Heart left ventricle (tissue), 16 donors: Measurements from ENCODE around the gene LNPEP. TPM values are rescaled to one million over a fixed set of nuclear protein-coding genes. Genes with fewer than 3 reads are reported as not detected.

Experiments used
- ATAC-seq, 4 donors: fragments of 200-7000 bp; cut with Tn5 transposase; one replicate each; pipeline ENCODE4 v1.9.1; 2020 to 2022; ENCODE audit warnings: moderate library complexity in 4 of 4, mild to moderate bottlenecking in 3 of 4, moderate number of reproducible peaks in 1 of 4
- DNase-seq, 5 donors: peaks; one replicate each; pipeline ENCODE4 v3.0.0-alpha.2; 2020
- H3K27ac ChIP-seq, 12 donors: fragments of 200-600 bp; sonication (generic) in 4 of 12; one replicate each; pipeline versions ENCODE4 v1.5.0 to v1.8.0; 2016 to 2022; ENCODE audit warnings: mild to moderate bottlenecking in 2 of 12
- H3K27me3 ChIP-seq, 9 donors: fragments of 200-600 bp; sonication (generic) in 2 of 9; one replicate each; pipeline versions ENCODE4 v1.5.1 to v1.8.0; 2016 to 2022; ENCODE audit warnings: mild to moderate bottlenecking in 3 of 9
- H3K36me3 ChIP-seq, 9 donors: fragments of 200-600 bp; sonication (generic) in 2 of 9; one replicate each; pipeline versions ENCODE4 v1.5.0 to v1.8.0; 2018 to 2022; ENCODE audit warnings: mild to moderate bottlenecking in 2 of 9
- H3K4me1 ChIP-seq, 12 donors: fragments of 200-600 bp; sonication (generic) in 4 of 12; one replicate each; pipeline versions ENCODE4 v1.5.0 to v1.8.0; 2016 to 2022; ENCODE audit warnings: mild to moderate bottlenecking in 3 of 12
- H3K4me3 ChIP-seq, 12 donors: fragments of 200-600 bp; sonication (generic) in 4 of 12; one replicate each; pipeline versions ENCODE4 v1.5.0 to v1.8.0; 2017 to 2022; ENCODE audit warnings: mild to moderate bottlenecking in 9 of 12, moderate library complexity in 4 of 12
- H3K9me3 ChIP-seq, 12 donors: fragments of 200-600 bp; sonication (generic) in 4 of 12; one replicate each; pipeline versions ENCODE4 v1.5.0 to v1.8.0; 2016 to 2022; ENCODE audit warnings: mild to moderate bottlenecking in 1 of 12
- CTCF ChIP-seq, 12 donors: fragments of 200-600 bp; sonication (generic) in 4 of 12; IDR thresholded peaks; one replicate each; pipeline versions ENCODE4 v1.5.0 to v1.8.0; 2018 to 2022; ENCODE audit warnings: antibody characterized with exemption in 12 of 12, mild to moderate bottlenecking in 5 of 12
- POLR2A ChIP-seq, 2 donors: fragments of 450-650 bp; IDR thresholded peaks; one replicate each; pipeline ENCODE4 v1.6.1; 2017; ENCODE audit warnings: antibody characterized with exemption in 2 of 2, mild to moderate bottlenecking in 2 of 2, moderate library complexity in 2 of 2
- WGBS, 4 donors: extraction: QIAGEN DNeasy Blood & Tissue Kit in 2 of 4; methylation state at CpG; one replicate each; pipeline versions ENCODE4 v1.1.5 to v1.1.7; 2013 to 2018; 5-methylcytosine and 5-hydroxymethylcytosine counted together
- intact Hi-C, 10 donors: fragments of 100-400 bp; cut with DNase I; formaldehyde crosslinking; loops; one replicate each; pipeline versions ENCODE4 v1.11.1 to v1.14.2; 2022
- polyA plus RNA-seq, 2 donors: library from polyadenylated mRNA; stranded (reverse); fragments of 200-250 nt; gene quantifications; one replicate each; pipeline ENCODE4 v1.2.3, GENCODE V29; 2013
- total RNA-seq, 9 donors: library from RNA; depleted of rRNA in 2 of 9; stranded (reverse); fragments of >200 nt in 2 of 9; fragmentation: NEBNext Ultra II Directional in 3 of 9; extraction: Animal tissue kit (Norgen Biotek cat#: 25700) in 3 of 9; gene quantifications; one replicate each; pipeline versions ENCODE4 v1.1.0 to v1.2.4, GENCODE V29; 2016 to 2023
- donor health status: ischemic (EF 13 %, LVEDD 7.1; RV severe dilation, severe dysfunction).
- donor health status: healthy with polysubstance abuse.
- donor health status: DM: no; HTN: yes; CAD: no.
- donor health status: DM: no; HTN: no; CAD: no.
- donor health status: ischemic (EF 25% LVEDD 6.9; RV normal size, moderate dysfunction).
- donor health status: ischemic (EF 25% LVEDD 5.7; RV mildly dilated, moderate dysfunction).
- donor health status: healthy.
- donor health status: DM: yes; HTN: yes; CAD: no.
- donor health status: ischemic (EF 35%, LVEDD 5.7; RV mildly dilated, moderate dysfunction).
- donor health status: nonischemic (EF 11% LVEDD 7.7; RV severe dilation, severe dysfunction).
- donor health status: DM: yes; HTN: yes; CAD: no.
- donor health status: PGD.
- donor health status: ischemic (EF 29% LVEDD 5.4; RV normal size, mild dysfunction).
- donor health status: nonischemic (EF 23%, LVEDD 6.1; RV moderate dilation, normal function).

LNPEP gene
- total and polyA plus RNA-seq, 11 donors: 8.6 to 82.2 (median 53.1) TPM

- Histone ChIP-seq H3K4me3 (no peak overlapping the region), H3K9me3 (no peaks in the 10 kb centered on the region), H3K36me3 (no peaks in the 10 kb centered on the region), H3K27me3 (no peaks in the 10 kb centered on the region), H3K4me1 (peaks cover 0 to 81% (median 45%) of the 10 kb centered on the region in 12 donors), H3K27ac (no peak overlapping the region)
- TF ChIP-seq POLR2A (IDR thresholded peaks at IDR 0.05) (no peak), CTCF (IDR thresholded peaks at IDR 0.05) (no peak)
- ATAC-seq (no peak), DNase-seq (no peak)
- 85 to 96% (median 86%) methylated on average over 2 of the region's 2 CpGs for whole genome bisulfite sequencing, 4 donors
- intact Hi-C loops: loop anchor here in 1 of 10 donors (5.0 kb wide), 1 partner anchor 36 kb away; the partner anchor contains the start of gene LNPEP
Observed at GRCh38 chr5:96973532-96974401, 37.9 kb downstream of the LNPEP start.

- Histone ChIP-seq H3K27ac (no peak overlapping the region), H3K4me3 (no peak overlapping the region), H3K27me3 (no peaks in the 10 kb centered on the region), H3K4me1 (peaks cover 0 to 63% (median 33%) of the 10 kb centered on the region in 12 donors), H3K36me3 (peaks cover 0 to 17% (median 16%) of the 10 kb centered on the region in 9 donors), H3K9me3 (no peaks in the 10 kb centered on the region)
- ATAC-seq (no peak), DNase-seq (peak in 1 of 5 donors; percentile 16)
- TF ChIP-seq POLR2A (IDR thresholded peaks at IDR 0.05) (no peak), CTCF (IDR thresholded peaks at IDR 0.05) (no peak)
- intact Hi-C loops: no loop called here
Observed at GRCh38 chr5:96975656-96976055, 39.8 kb downstream of the LNPEP start.

- TF ChIP-seq POLR2A (IDR thresholded peaks at IDR 0.05) (no peak), CTCF (IDR thresholded peaks at IDR 0.05) (no peak)
- WGBS, 4 donors: 48 to 60% (median 56%) methylated on average over 6 of the region's 6 CpGs
- Histone ChIP-seq H3K27ac (peak overlapping the region in 3 of 12 donors; percentile 5 to 22 (median 10)), H3K4me1 (peaks cover 0 to 64% (median 34%) of the 10 kb centered on the region in 12 donors), H3K36me3 (peaks cover 0 to 33% (median 24%) of the 10 kb centered on the region in 9 donors), H3K4me3 (no peak overlapping the region), H3K9me3 (no peaks in the 10 kb centered on the region), H3K27me3 (no peaks in the 10 kb centered on the region)
- ATAC-seq: peak; percentile 76 to 85 (median 82)
- no peak for DNase-seq
- intact Hi-C loops: no loop called here
Observed at GRCh38 chr5:96977228-96977627, 41.3 kb downstream of the LNPEP start.

- no peaks in the 10 kb centered on the region for H3K27me3 ChIP-seq
- DNase-seq (no peak), ATAC-seq (peak in 1 of 4 donors; percentile 40)
- no peaks in the 10 kb centered on the region for H3K9me3 ChIP-seq
- H3K36me3 ChIP-seq: peaks cover 0 to 35% (median 32%) of the 10 kb centered on the region in 9 donors
- TF ChIP-seq POLR2A (IDR thresholded peaks at IDR 0.05) (no peak), CTCF (IDR thresholded peaks at IDR 0.05) (no peak)
- H3K4me1 ChIP-seq: peaks cover 0 to 49% (median 23%) of the 10 kb centered on the region in 12 donors
- 96 to 99% (median 97%) methylated on average over 5 of the region's 5 CpGs for WGBS, 4 donors
- intact Hi-C loops: no loop called here
- H3K27ac ChIP-seq: no peak overlapping the region
- H3K4me3 ChIP-seq: no peak overlapping the region
Observed at GRCh38 chr5:96978812-96979449, 43.1 kb downstream of the LNPEP start.
